ENCODE data around the gene PDE4D. TPM values are rescaled to one million over a fixed set of nuclear protein-coding genes. Genes with fewer than 3 reads are reported as not detected.
"Not testable (repeated sequence)": the region's sequence is repeated elsewhere in the genome, so short reads cannot be mapped to it uniquely, and the experiment has no call there.

PDE4D gene
- total and polyA plus RNA-seq, 12 donors: 1.2 to 18.9 (median 2.1) TPM

- intact Hi-C loops (cut with DNase I): no loop called here
- WGBS, 4 donors: 88 to 94% (median 91%) methylated on average over 3 of the region's 3 CpGs
- Histone ChIP-seq H3K36me3 (replicated peaks in 1 of 2) (no peaks in the 10 kb centered on the region), H3K27ac (no peak overlapping the region), H3K27me3 (no peaks in the 10 kb centered on the region), H3K4me3 (no peak overlapping the region), H3K9me3 (replicated peaks in 1 of 3) (no peaks in the 10 kb centered on the region), H3K4me1 (replicated peaks in 1 of 2) (peaks cover 0 to 3% of the 10 kb centered on the region in 2 donors)
- no peak for TF ChIP-seq POLR2A (IDR thresholded peaks at IDR 0.05)
- TF ChIP-seq, protein P1, sequence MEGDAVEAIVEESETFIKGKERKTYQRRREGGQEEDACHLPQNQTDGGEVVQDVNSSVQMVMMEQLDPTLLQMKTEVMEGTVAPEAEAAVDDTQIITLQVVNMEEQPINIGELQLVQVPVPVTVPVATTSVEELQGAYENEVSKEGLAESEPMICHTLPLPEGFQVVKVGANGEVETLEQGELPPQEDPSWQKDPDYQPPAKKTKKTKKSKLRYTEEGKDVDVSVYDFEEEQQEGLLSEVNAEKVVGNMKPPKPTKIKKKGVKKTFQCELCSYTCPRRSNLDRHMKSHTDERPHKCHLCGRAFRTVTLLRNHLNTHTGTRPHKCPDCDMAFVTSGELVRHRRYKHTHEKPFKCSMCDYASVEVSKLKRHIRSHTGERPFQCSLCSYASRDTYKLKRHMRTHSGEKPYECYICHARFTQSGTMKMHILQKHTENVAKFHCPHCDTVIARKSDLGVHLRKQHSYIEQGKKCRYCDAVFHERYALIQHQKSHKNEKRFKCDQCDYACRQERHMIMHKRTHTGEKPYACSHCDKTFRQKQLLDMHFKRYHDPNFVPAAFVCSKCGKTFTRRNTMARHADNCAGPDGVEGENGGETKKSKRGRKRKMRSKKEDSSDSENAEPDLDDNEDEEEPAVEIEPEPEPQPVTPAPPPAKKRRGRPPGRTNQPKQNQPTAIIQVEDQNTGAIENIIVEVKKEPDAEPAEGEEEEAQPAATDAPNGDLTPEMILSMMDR (IDR thresholded peaks at IDR 0.05): no peak
- no peak for DNase-seq
These were observed 931.8 kb downstream of the PDE4D start for GRCh38 chr5:58961631-58962280.

GRCh38 chr5:58958701-58959100 lies 934.8 kb downstream of the PDE4D start:
- Histone ChIP-seq H3K4me1 (replicated peaks in 1 of 2) (no peaks in the 10 kb centered on the region), H3K4me3 (no peak overlapping the region), H3K9me3 (replicated peaks in 1 of 3) (no peaks in the 10 kb centered on the region), H3K27ac (no peak overlapping the region), H3K36me3 (replicated peaks in 1 of 2) (no peaks in the 10 kb centered on the region), H3K27me3 (no peaks in the 10 kb centered on the region)
- DNase-seq: no peak
- WGBS, 4 donors: 67 to 89% (median 74%) methylated on average over 3 of the region's 3 CpGs
- TF ChIP-seq POLR2A (IDR thresholded peaks at IDR 0.05): no peak
- intact Hi-C loops (cut with DNase I): no loop called here

DNA sequence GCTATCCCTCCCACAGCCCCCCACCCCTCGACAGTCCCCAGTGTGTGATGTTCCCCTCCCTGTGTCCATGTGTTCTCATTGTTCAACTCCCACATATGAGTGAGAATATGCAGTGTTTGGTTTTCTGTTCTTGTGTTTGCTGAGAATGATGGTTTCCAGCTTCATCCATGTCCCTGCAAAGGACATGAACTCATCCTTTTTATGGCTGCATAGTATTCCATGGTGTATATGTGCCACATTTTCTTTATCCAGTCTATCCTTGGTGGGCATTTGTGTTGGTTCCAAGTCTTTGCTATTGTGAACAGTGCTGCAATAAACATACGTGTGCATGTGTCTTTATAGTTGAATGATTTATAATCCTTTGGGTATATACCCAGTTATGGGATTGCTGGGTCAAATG lies 940.3 kb downstream of the PDE4D start:
- H3K4me3 ChIP-seq; intact Hi-C loops (cut with DNase I); H3K27me3 ChIP-seq; H3K27ac ChIP-seq; H3K4me1 ChIP-seq (replicated peaks in 1 of 2); DNase-seq; H3K36me3 ChIP-seq (replicated peaks in 1 of 2); H3K9me3 ChIP-seq (replicated peaks in 1 of 3): not testable (repeated sequence)
- 69 to 82% (median 77%) methylated on average over 2 of the region's 2 CpGs for WGBS, 4 donors

GRCh38 chr5:58950224-58950623 lies 943.3 kb downstream of the PDE4D start:
- no peak overlapping the region for H3K4me3 ChIP-seq
- H3K27ac ChIP-seq: no peak overlapping the region
- intact Hi-C loops (cut with DNase I): no loop called here
- TF ChIP-seq, protein P1 (IDR thresholded peaks at IDR 0.05): no peak
- TF ChIP-seq POLR2A (IDR thresholded peaks at IDR 0.05): no peak
- H3K27me3 ChIP-seq: no peaks in the 10 kb centered on the region
- no peaks in the 10 kb centered on the region for H3K36me3 ChIP-seq (replicated peaks in 1 of 2)
- no peak for DNase-seq
- 47 to 50% (median 50%) methylated on average over 2 of the region's 2 CpGs; no CpG with 5 or more reads in 1 of the 4 donors for WGBS, 4 donors
- H3K9me3 ChIP-seq (replicated peaks in 1 of 3): no peaks in the 10 kb centered on the region
- H3K4me1 ChIP-seq (replicated peaks in 1 of 2): no peaks in the 10 kb centered on the region

DNA sequence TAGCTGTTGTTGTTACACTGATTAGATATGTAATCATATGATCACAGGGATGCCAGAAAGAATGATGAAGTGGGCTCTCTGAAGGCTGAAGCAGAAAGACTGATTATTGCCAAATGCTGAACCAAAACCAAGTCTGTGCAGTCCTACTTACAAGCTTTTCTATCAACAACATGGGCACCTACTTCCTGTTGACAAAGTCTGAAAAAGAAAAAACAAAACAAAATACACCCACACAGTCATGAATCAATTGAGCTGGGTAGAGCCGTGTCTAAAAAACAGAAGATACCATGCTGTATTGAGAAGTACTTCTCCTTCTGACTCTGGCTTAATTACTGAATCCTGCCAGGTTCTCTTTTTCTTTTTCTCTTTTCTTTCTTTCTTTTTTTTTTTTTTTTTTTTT lies 947.3 kb downstream of the PDE4D start:
- Histone ChIP-seq H3K27ac (no peak overlapping the region), H3K27me3 (no peaks in the 10 kb centered on the region), H3K4me1 (replicated peaks in 1 of 2) (no peaks in the 10 kb centered on the region), H3K4me3 (no peak overlapping the region), H3K36me3 (replicated peaks in 1 of 2) (no peaks in the 10 kb centered on the region), H3K9me3 (replicated peaks in 1 of 3) (no peaks in the 10 kb centered on the region)
- TF ChIP-seq, protein P1 (IDR thresholded peaks at IDR 0.05): no peak
- TF ChIP-seq POLR2A (IDR thresholded peaks at IDR 0.05): no peak
- 0 to 22% (median 0%) methylated on average over 1 of the region's 1 CpG for WGBS, 4 donors
- no peak for DNase-seq
- intact Hi-C loops (cut with DNase I): no loop called here
